ENCODE results near the gene MCU.

DNA sequence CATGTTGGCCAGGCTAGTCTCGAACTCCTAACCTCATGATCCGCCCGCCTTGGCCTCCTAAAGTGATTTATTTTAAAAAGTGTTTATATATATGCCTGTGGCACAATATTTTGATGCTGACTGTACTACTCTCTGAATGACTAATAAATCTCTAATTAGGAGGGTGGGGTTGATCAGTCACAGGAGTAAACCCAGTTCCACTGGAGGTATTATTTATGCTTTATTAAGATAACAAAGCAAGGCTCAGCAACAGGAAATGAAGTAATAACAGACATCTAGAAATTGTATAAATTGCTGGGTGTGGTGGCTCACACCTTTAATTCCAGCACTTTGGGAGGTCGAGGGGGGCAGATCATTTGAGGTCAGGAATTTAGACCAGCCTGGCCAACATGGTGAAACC is 26.0 kb upstream of the MCU start:
- TF ChIP-seq, protein P1, sequence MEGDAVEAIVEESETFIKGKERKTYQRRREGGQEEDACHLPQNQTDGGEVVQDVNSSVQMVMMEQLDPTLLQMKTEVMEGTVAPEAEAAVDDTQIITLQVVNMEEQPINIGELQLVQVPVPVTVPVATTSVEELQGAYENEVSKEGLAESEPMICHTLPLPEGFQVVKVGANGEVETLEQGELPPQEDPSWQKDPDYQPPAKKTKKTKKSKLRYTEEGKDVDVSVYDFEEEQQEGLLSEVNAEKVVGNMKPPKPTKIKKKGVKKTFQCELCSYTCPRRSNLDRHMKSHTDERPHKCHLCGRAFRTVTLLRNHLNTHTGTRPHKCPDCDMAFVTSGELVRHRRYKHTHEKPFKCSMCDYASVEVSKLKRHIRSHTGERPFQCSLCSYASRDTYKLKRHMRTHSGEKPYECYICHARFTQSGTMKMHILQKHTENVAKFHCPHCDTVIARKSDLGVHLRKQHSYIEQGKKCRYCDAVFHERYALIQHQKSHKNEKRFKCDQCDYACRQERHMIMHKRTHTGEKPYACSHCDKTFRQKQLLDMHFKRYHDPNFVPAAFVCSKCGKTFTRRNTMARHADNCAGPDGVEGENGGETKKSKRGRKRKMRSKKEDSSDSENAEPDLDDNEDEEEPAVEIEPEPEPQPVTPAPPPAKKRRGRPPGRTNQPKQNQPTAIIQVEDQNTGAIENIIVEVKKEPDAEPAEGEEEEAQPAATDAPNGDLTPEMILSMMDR (IDR thresholded peaks at IDR 0.05) = no peak
- no peak for TF ChIP-seq POLR2A (IDR thresholded peaks at IDR 0.05)
